ENCODE results near the gene CACNA1B.

The CACNA1B gene

GRCh38 chr9:137955586-137955985 is 78.0 kb downstream of the CACNA1B start:
- Histone ChIP-seq H2AK5ac (ENCODE audit: low read length) (no peak overlapping the region), H3K79me2 (ENCODE audit: control insufficient read depth, insufficient read depth, low read length) (no peaks in the 10 kb centered on the region), H3K4me1 (ENCODE audit: control insufficient read depth, low read depth, low read length) (no peaks in the 10 kb centered on the region), H3K9ac (ENCODE audit: low read length) (no peak overlapping the region), H2BK15ac (replicated peaks; ENCODE audit: low read depth) (no peak overlapping the region), H3K4me3 (ENCODE audit: low read length) (no peak overlapping the region), H3K36me3 (ENCODE audit: control insufficient read depth, insufficient read depth, low read length) (no peaks in the 10 kb centered on the region), H3K18ac (ENCODE audit: low read length) (no peak overlapping the region), H3K23ac (ENCODE audit: low read length) (no peak overlapping the region), H3K56ac (ENCODE audit: low read length) (no peak overlapping the region), H4K8ac (ENCODE audit: low read depth, low read length) (no peak overlapping the region), H2BK5ac (ENCODE audit: low read length) (no peak overlapping the region), H3K4ac (ENCODE audit: low read depth, low read length) (no peak overlapping the region), H4K5ac (ENCODE audit: low read length) (no peak overlapping the region), H3K27me3 (ENCODE audit: insufficient read depth, low read length, poor library complexity) (no peaks in the 10 kb centered on the region), H3K27ac (ENCODE audit: low read depth, low read length) (no peak overlapping the region), H2BK120ac (ENCODE audit: low read depth, low read length) (no peak overlapping the region), H3K79me1 (ENCODE audit: low read length) (no peaks in the 10 kb centered on the region), H3K4me2 (ENCODE audit: low read length) (no peak overlapping the region)
- no peak for DNase-seq
- no CpG with 5 or more reads among the region's 14 CpGs for WGBS (ENCODE audit: extremely low coverage, insufficient coverage, low lambda C conversion rate)

GRCh38 chr9:137956039-137956438 is 78.5 kb downstream of the CACNA1B start:
- Histone ChIP-seq H3K4ac (ENCODE audit: low read depth, low read length) (no peak overlapping the region), H2BK5ac (ENCODE audit: low read length) (no peak overlapping the region), H3K9ac (ENCODE audit: low read length) (no peak overlapping the region), H4K5ac (ENCODE audit: low read length) (no peak overlapping the region), H2BK120ac (ENCODE audit: low read depth, low read length) (no peak overlapping the region), H3K18ac (ENCODE audit: low read length) (no peak overlapping the region), H3K36me3 (ENCODE audit: control insufficient read depth, insufficient read depth, low read length) (no peaks in the 10 kb centered on the region), H3K27ac (ENCODE audit: low read depth, low read length) (no peak overlapping the region), H3K4me3 (ENCODE audit: low read length) (no peak overlapping the region), H3K23ac (ENCODE audit: low read length) (no peak overlapping the region), H2BK15ac (replicated peaks; ENCODE audit: low read depth) (no peak overlapping the region), H3K4me1 (ENCODE audit: control insufficient read depth, low read depth, low read length) (no peaks in the 10 kb centered on the region), H3K4me2 (ENCODE audit: low read length) (no peak overlapping the region), H3K79me2 (ENCODE audit: control insufficient read depth, insufficient read depth, low read length) (no peaks in the 10 kb centered on the region), H4K8ac (ENCODE audit: low read depth, low read length) (no peak overlapping the region), H3K56ac (ENCODE audit: low read length) (no peak overlapping the region), H3K27me3 (ENCODE audit: insufficient read depth, low read length, poor library complexity) (no peaks in the 10 kb centered on the region), H3K79me1 (ENCODE audit: low read length) (no peaks in the 10 kb centered on the region), H2AK5ac (ENCODE audit: low read length) (no peak overlapping the region)
- no peak for DNase-seq
- WGBS (ENCODE audit: extremely low coverage, insufficient coverage, low lambda C conversion rate): no CpG with 5 or more reads among the region's 9 CpGs

DNA sequence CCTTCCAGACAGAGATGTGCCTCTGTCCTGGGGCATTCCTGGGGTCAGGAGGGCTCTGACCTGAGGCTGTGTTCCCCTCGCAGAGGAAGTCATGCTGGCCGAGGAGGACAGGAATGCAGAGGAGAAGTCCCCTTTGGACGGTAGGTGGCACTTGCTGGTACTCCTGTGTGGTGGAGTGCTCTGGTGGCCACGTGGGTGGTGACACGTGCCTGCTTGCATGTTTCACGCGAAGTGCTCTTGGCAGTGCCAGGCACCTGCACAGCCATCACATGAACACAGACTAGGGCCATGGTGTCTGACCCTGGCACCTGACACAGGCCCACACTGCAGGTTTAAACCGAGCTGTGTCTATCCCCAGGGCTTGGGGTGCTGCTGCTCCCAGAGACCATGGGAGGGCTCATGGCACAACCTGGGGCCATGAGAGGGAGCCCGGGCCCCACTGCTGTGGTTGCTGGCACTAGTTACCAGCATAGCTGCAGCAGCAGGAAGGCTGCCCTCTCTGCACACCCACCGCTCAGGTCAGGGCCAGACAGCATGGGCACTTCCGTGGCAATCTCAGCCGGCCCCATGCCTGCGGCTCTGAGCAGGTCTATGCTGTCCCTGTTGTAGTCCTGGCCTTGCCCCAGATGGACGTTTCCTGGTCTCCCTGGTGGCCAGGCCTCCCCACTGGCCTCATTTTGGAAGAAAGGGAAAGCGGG is 79.3 kb downstream of the CACNA1B start:
- H2AK5ac ChIP-seq (ENCODE audit: low read length): no peak overlapping the region
- H3K18ac ChIP-seq (ENCODE audit: low read length): no peak overlapping the region
- no peak overlapping the region for H3K27ac ChIP-seq (ENCODE audit: low read depth, low read length)
- H3K27me3 ChIP-seq (ENCODE audit: insufficient read depth, low read length, poor library complexity): no peaks in the 10 kb centered on the region
- H3K23ac ChIP-seq (ENCODE audit: low read length): no peak overlapping the region
- no peak overlapping the region for H3K9ac ChIP-seq (ENCODE audit: low read length)
- no peak overlapping the region for H4K8ac ChIP-seq (ENCODE audit: low read depth, low read length)
- no peak overlapping the region for H4K5ac ChIP-seq (ENCODE audit: low read length)
- no peak overlapping the region for H2BK5ac ChIP-seq (ENCODE audit: low read length)
- DNase-seq: no peak
- no peak overlapping the region for H2BK15ac ChIP-seq (replicated peaks; ENCODE audit: low read depth)
- H3K56ac ChIP-seq (ENCODE audit: low read length): no peak overlapping the region
- H2BK120ac ChIP-seq (ENCODE audit: low read depth, low read length): no peak overlapping the region
- H3K79me2 ChIP-seq (ENCODE audit: control insufficient read depth, insufficient read depth, low read length): no peaks in the 10 kb centered on the region
- WGBS (ENCODE audit: extremely low coverage, insufficient coverage, low lambda C conversion rate): no CpG with 5 or more reads among the region's 15 CpGs
- no peak overlapping the region for H3K4me2 ChIP-seq (ENCODE audit: low read length)
- no peak overlapping the region for H3K4ac ChIP-seq (ENCODE audit: low read depth, low read length)
- no peaks in the 10 kb centered on the region for H3K36me3 ChIP-seq (ENCODE audit: control insufficient read depth, insufficient read depth, low read length)
- no peak overlapping the region for H3K4me3 ChIP-seq (ENCODE audit: low read length)
- no peaks in the 10 kb centered on the region for H3K4me1 ChIP-seq (ENCODE audit: control insufficient read depth, low read depth, low read length)
- H3K79me1 ChIP-seq (ENCODE audit: low read length): no peaks in the 10 kb centered on the region

DNA sequence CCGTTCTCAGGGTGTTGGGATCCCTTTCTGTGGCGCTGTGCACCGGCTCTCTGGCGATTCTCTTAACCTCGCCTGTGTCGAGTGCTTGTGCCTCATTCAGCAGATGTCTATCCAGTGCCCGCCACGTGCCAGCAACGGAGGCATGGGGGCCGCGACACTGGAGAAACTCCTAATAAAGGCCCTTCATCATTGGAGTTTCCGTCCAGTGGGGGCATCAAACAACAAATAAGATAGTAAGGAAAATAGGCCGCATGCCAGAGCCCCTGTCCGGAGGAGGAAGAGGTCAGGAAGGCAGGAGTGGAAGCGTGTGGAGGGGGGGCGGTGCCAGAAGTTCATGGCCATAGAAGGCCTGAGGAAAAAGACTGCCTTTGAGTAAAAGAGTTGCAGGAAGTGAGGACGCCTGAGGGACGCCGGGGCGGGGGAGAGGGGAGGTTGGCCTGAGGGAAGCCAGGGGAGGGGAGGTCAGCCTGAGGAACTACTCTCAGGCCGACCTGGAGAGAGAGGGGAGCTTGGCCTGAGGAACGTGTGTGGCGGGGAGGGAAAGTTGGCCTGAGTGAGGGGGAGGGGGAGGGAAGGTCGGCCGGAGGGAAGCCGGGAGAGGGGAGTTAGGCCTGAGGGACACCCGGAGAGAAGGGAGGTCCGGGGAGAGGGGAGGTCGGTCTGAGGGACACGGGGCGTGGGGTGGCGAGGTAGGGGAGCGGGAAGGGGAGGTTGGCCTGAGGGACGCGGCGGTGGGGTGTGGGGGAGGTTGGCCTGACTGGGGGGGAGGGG is 82.2 kb downstream of the CACNA1B start:
- H2BK15ac ChIP-seq (replicated peaks; ENCODE audit: low read depth): no peak overlapping the region
- peak overlapping the region; percentile 61 for H3K56ac ChIP-seq (ENCODE audit: low read length)
- H3K79me1 ChIP-seq (ENCODE audit: low read length): no peaks in the 10 kb centered on the region
- no peaks in the 10 kb centered on the region for H3K36me3 ChIP-seq (ENCODE audit: control insufficient read depth, insufficient read depth, low read length)
- no peak overlapping the region for H2BK120ac ChIP-seq (ENCODE audit: low read depth, low read length)
- DNase-seq: peak; percentile 81
- no peaks in the 10 kb centered on the region for H3K79me2 ChIP-seq (ENCODE audit: control insufficient read depth, insufficient read depth, low read length)
- no peak overlapping the region for H2AK5ac ChIP-seq (ENCODE audit: low read length)
- no peak overlapping the region for H2BK5ac ChIP-seq (ENCODE audit: low read length)
- H3K4ac ChIP-seq (ENCODE audit: low read depth, low read length): no peak overlapping the region
- H3K4me2 ChIP-seq (ENCODE audit: low read length): no peak overlapping the region
- H4K8ac ChIP-seq (ENCODE audit: low read depth, low read length): no peak overlapping the region
- no peak overlapping the region for H3K23ac ChIP-seq (ENCODE audit: low read length)
- no peak overlapping the region for H4K5ac ChIP-seq (ENCODE audit: low read length)
- no CpG with 5 or more reads among the region's 36 CpGs for WGBS (ENCODE audit: extremely low coverage, insufficient coverage, low lambda C conversion rate)
- no peak overlapping the region for H3K27ac ChIP-seq (ENCODE audit: low read depth, low read length)
- no peaks in the 10 kb centered on the region for H3K4me1 ChIP-seq (ENCODE audit: control insufficient read depth, low read depth, low read length)
- peak overlapping the region; percentile 35 for H3K9ac ChIP-seq (ENCODE audit: low read length)
- no peak overlapping the region for H3K18ac ChIP-seq (ENCODE audit: low read length)
- H3K4me3 ChIP-seq (ENCODE audit: low read length): no peak overlapping the region
- no peaks in the 10 kb centered on the region for H3K27me3 ChIP-seq (ENCODE audit: insufficient read depth, low read length, poor library complexity)

- WGBS (ENCODE audit: extremely low coverage, insufficient coverage, low lambda C conversion rate): no CpG with 5 or more reads among the region's 11 CpGs
- DNase-seq: peak; percentile 67
- Histone ChIP-seq H3K36me3 (ENCODE audit: control insufficient read depth, insufficient read depth, low read length) (no peaks in the 10 kb centered on the region), H3K27ac (ENCODE audit: low read depth, low read length) (no peak overlapping the region), H2AK5ac (ENCODE audit: low read length) (no peak overlapping the region), H2BK120ac (ENCODE audit: low read depth, low read length) (no peak overlapping the region), H3K9ac (ENCODE audit: low read length) (peak overlapping the region; percentile 45), H4K8ac (ENCODE audit: low read depth, low read length) (no peak overlapping the region), H3K4me3 (ENCODE audit: low read length) (peak overlapping the region; percentile 9), H3K4ac (ENCODE audit: low read depth, low read length) (no peak overlapping the region), H3K18ac (ENCODE audit: low read length) (no peak overlapping the region), H3K56ac (ENCODE audit: low read length) (peak overlapping the region; percentile 78), H3K79me2 (ENCODE audit: control insufficient read depth, insufficient read depth, low read length) (no peaks in the 10 kb centered on the region), H3K79me1 (ENCODE audit: low read length) (no peaks in the 10 kb centered on the region), H3K23ac (ENCODE audit: low read length) (no peak overlapping the region), H3K27me3 (ENCODE audit: insufficient read depth, low read length, poor library complexity) (no peaks in the 10 kb centered on the region), H4K5ac (ENCODE audit: low read length) (no peak overlapping the region), H3K4me2 (ENCODE audit: low read length) (peak overlapping the region; percentile 21), H2BK15ac (replicated peaks; ENCODE audit: low read depth) (no peak overlapping the region), H2BK5ac (ENCODE audit: low read length) (no peak overlapping the region), H3K4me1 (ENCODE audit: control insufficient read depth, low read depth, low read length) (no peaks in the 10 kb centered on the region)
Observed at GRCh38 chr9:137960496-137960895, 82.9 kb downstream of the CACNA1B start.
